ENCODE measurements around the gene ZNF501. TPM values are rescaled to one million over a fixed set of nuclear protein-coding genes. Genes with fewer than 3 reads are reported as not detected.

The ZNF501 gene
- total and polyA plus RNA-seq, 2 donors (not counting 3 experiments of a cell fraction or from before 2014, with no cell fraction given), result 0.92 to 3.9 TPM

- H3K27ac ChIP-seq (ENCODE audit: insufficient read depth, low read depth, low read length), result no peak overlapping the region
- dilution Hi-C loops (cut with MboI; ENCODE audit: extremely low pct_ligation_motif_present, low sequenced_read_pairs) (no loop called here), intact Hi-C loops (cut with micrococcal nuclease) (no loop called here)
- H3K9me1 ChIP-seq (replicated peaks; ENCODE audit: control insufficient read depth, extremely low read depth, insufficient read depth, low read length), result no peaks in the 10 kb centered on the region
- no TSS peak for BruUV-seq (replicated peaks)
- H2AFZ ChIP-seq (ENCODE audit: low read depth, low read length), result no peak overlapping the region
- no peaks in the 10 kb centered on the region for H3K4me1 ChIP-seq (ENCODE audit: control insufficient read depth, extremely low read depth, insufficient read depth, low read length)
- ChIA-PET CTCF (interaction anchor here (2.0 kb wide), 1 partner anchor 9 kb away, joined by 7 read pairs; the partner anchor contains the start of gene ZNF502), POLR2A (no interaction called here)
- H4K20me1 ChIP-seq (replicated peaks; ENCODE audit: control insufficient read depth, extremely low read depth, insufficient read depth, low read length), result no peaks in the 10 kb centered on the region
- TF ChIP-seq POLR2AphosphoS5 (IDR thresholded peaks at IDR 0.05; ENCODE audit: insufficient read depth, low read depth, low read length), result no peak
- no peak for TF ChIP-seq FOS (IDR thresholded peaks at IDR 0.05; ENCODE audit: borderline replicate concordance, insufficient read depth, low read length)
- no peak for TF ChIP-seq MYC (IDR thresholded peaks at IDR 0.05; ENCODE audit: low read depth, low read length)
- no peak for TF ChIP-seq CTCF (IDR thresholded peaks at IDR 0.05; ENCODE audit: extremely low read depth in 1 of 2, insufficient read depth in 1 of 2, low read depth in 1 of 2, low read length in 2 of 2)
- no peak for TF ChIP-seq POLR2A (IDR thresholded peaks at IDR 0.05; ENCODE audit: low read depth, low read length)
- no peak for TF ChIP-seq GATA2 (IDR thresholded peaks at IDR 0.05; ENCODE audit: insufficient read depth, insufficient read length, low read depth, low read length)
- no peak for TF ChIP-seq EZH2 (IDR thresholded peaks at IDR 0.05; ENCODE audit: borderline replicate concordance, low read depth, low read length, severe bottlenecking)
- TF ChIP-seq JUN (IDR thresholded peaks at IDR 0.05; ENCODE audit: borderline replicate concordance, insufficient read depth, insufficient read length, low read depth), result no peak
- TF ChIP-seq MAX (IDR thresholded peaks at IDR 0.05; ENCODE audit: insufficient read depth, insufficient read length), result no peak
- no peak for DNase-seq (ENCODE audit: low read depth, low spot score)
- no peak overlapping the region for H3K4me3 ChIP-seq (replicated peaks in 1 of 3; ENCODE audit: insufficient read depth in 1 of 3, low read depth in 1 of 3, low read length in 3 of 3)
- H3K9ac ChIP-seq (replicated peaks; ENCODE audit: extremely low read depth, insufficient read depth, low read length), result no peak overlapping the region
- no peak overlapping the region for H3K4me2 ChIP-seq (ENCODE audit: insufficient read depth, low read length)
- H3K9me3 ChIP-seq (replicated peaks; ENCODE audit: control insufficient read depth, insufficient read depth, low read length), result peaks cover 34% of the 10 kb centered on the region
- no peaks in the 10 kb centered on the region for H3K79me2 ChIP-seq (ENCODE audit: control insufficient read depth, insufficient read depth, low read length)
- no peaks in the 10 kb centered on the region for H3K27me3 ChIP-seq (ENCODE audit: control insufficient read depth in 2 of 2, insufficient read depth in 2 of 2, low read length in 2 of 2)
- peaks cover 4 to 10% of the 10 kb centered on the region in 2 experiments for H3K36me3 ChIP-seq (ENCODE audit: control insufficient read depth in 2 of 2, extremely low read depth in 1 of 2, insufficient read depth in 2 of 2, low read length in 2 of 2)
- no peak for FAIRE-seq
Observed at GRCh38 chr3:44722103-44722401, 7.4 kb upstream of the ZNF501 start.

All from endothelial cell of umbilical vein (primary cell).